Suprapubic skin (tissue), 4 donors: ENCODE data around the gene HCN2. TPM values are rescaled to one million over a fixed set of nuclear protein-coding genes. Genes with fewer than 3 reads are reported as not detected.

Experiments
- DNase-seq, 2 donors: peaks; one replicate each; pipeline ENCODE4 v3.0.0-alpha.2; 2019; ENCODE audit warnings: low spot score in 2 of 2
- H3K27ac ChIP-seq: fragments of 200-600 bp; sonication (generic); one replicate; pipeline ENCODE4 v1.5.1; 2019
- H3K27me3 ChIP-seq: fragments of 200-600 bp; sonication (generic); one replicate; pipeline ENCODE4 v1.5.1; 2019
- H3K36me3 ChIP-seq: fragments of 200-600 bp; sonication (generic); one replicate; pipeline ENCODE4 v1.5.1; 2019
- H3K4me1 ChIP-seq: fragments of 200-600 bp; sonication (generic); one replicate; pipeline ENCODE4 v1.5.1; 2019
- H3K4me3 ChIP-seq: fragments of 200-600 bp; sonication (generic); one replicate; pipeline ENCODE4 v1.5.1; 2019; ENCODE audit warnings: mild to moderate bottlenecking
- H3K9me3 ChIP-seq: fragments of 200-600 bp; sonication (generic); one replicate; pipeline ENCODE4 v1.5.1; 2019
- EP300 ChIP-seq: sonication (generic); formaldehyde crosslinking; IDR thresholded peaks from one replicate; pipeline ENCODE4 v1.6.1; 2017; ENCODE audit warnings: antibody characterized with exemption
- POLR2A ChIP-seq, 2 donors: fragments of 450-650 bp; IDR thresholded peaks; one replicate each; pipeline ENCODE4 v1.6.1; 2017; ENCODE audit warnings: antibody characterized with exemption in 2 of 2, mild to moderate bottlenecking in 2 of 2, moderate library complexity in 2 of 2
- POLR2AphosphoS5 ChIP-seq, 3 donors: sonication (generic); formaldehyde crosslinking; IDR thresholded peaks; one replicate each; pipeline ENCODE4 v1.6.1; 2017; ENCODE audit warnings: antibody characterized with exemption in 3 of 3
- WGBS: methylation state at CpG from one replicate; pipeline ENCODE4 v1.1.5; 2018; 5-methylcytosine and 5-hydroxymethylcytosine counted together
- total RNA-seq, 4 donors: library from RNA; depleted of rRNA; stranded (reverse); fragments of >200 nt; gene quantifications; one replicate each; pipeline ENCODE4 v1.1.0, GENCODE V29; 2016
- TF ChIP-seq, protein P1 (sequence below), 2 donors: fragments of 200-600 bp in 1 of 2; fragments of 450-650 bp in 1 of 2; sonication (generic) in 1 of 2; IDR thresholded peaks; one replicate each; pipeline ENCODE4 v1.5.1; 2016 to 2019; ENCODE audit warnings: antibody characterized with exemption in 2 of 2, mild to moderate bottlenecking in 1 of 2, moderate library complexity in 1 of 2

HCN2 gene
- total RNA-seq, 4 donors from 2014 or later = 0.11 to 1.7 (median 0.81) TPM

DNA sequence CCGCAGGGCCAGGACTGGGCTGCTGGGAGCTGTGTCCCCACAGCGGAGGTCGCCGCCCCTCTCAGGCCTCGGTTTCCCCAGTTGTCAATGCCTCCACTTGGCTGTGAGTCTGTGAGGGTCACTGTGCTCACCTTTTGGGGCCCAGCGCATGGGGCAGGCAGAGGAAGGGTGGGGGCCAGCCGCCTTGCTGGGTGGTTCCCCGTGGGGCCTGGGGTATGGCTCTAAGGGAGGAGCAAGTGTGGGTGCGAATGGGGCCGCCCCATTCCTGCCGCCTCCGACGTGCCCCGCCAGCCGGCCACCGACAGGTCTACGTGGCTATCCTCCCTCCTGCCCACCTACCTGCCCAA, 49.2 kb downstream of the HCN2 start:
- TF ChIP-seq EP300 (no peak), POLR2A (IDR thresholded peaks at IDR 0.05) (no peak), POLR2AphosphoS5 (IDR thresholded peaks at IDR 0.05) (no peak)
- TF ChIP-seq, protein P1, sequence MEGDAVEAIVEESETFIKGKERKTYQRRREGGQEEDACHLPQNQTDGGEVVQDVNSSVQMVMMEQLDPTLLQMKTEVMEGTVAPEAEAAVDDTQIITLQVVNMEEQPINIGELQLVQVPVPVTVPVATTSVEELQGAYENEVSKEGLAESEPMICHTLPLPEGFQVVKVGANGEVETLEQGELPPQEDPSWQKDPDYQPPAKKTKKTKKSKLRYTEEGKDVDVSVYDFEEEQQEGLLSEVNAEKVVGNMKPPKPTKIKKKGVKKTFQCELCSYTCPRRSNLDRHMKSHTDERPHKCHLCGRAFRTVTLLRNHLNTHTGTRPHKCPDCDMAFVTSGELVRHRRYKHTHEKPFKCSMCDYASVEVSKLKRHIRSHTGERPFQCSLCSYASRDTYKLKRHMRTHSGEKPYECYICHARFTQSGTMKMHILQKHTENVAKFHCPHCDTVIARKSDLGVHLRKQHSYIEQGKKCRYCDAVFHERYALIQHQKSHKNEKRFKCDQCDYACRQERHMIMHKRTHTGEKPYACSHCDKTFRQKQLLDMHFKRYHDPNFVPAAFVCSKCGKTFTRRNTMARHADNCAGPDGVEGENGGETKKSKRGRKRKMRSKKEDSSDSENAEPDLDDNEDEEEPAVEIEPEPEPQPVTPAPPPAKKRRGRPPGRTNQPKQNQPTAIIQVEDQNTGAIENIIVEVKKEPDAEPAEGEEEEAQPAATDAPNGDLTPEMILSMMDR (IDR thresholded peaks at IDR 0.05) = no peak
- no peak for DNase-seq
- H3K4me3 ChIP-seq = peak overlapping the region; percentile 51
- H3K27me3 ChIP-seq = no peaks in the 10 kb centered on the region
- H3K27ac ChIP-seq = no peak overlapping the region
- peaks cover 17% of the 10 kb centered on the region for H3K4me1 ChIP-seq
- H3K36me3 ChIP-seq = no peaks in the 10 kb centered on the region
- WGBS = 75% methylated on average over 4 of the region's 17 CpGs
- H3K9me3 ChIP-seq = no peaks in the 10 kb centered on the region

- peak; percentile 95 to 98 for DNase-seq
- peaks cover 2% of the 10 kb centered on the region for H3K36me3 ChIP-seq
- peak within 1 kb of the TSS; percentile 51 for H3K4me3 ChIP-seq
- no peaks in the 10 kb centered on the region for H3K9me3 ChIP-seq
- 5% methylated on average over 51 of the region's 109 CpGs for WGBS
- H3K27ac ChIP-seq = no peak within 1 kb of the TSS
- H3K27me3 ChIP-seq = no peaks in the 10 kb centered on the region
- TF ChIP-seq, protein P1 (IDR thresholded peaks at IDR 0.05) = peak in 1 of 2 donors; percentile 9
- TF ChIP-seq POLR2AphosphoS5 (IDR thresholded peaks at IDR 0.05) = no peak
- H3K4me1 ChIP-seq = peaks cover 11% of the 10 kb centered on the region
Observed at GRCh38 chr19:639253-640160, 49.8 kb downstream of the HCN2 start, which contains the start of gene FGF22. Gene FGF22 (plus strand): TSS chr19:639879. CDS start chr19:639926, 47 bp downstream.

DNA sequence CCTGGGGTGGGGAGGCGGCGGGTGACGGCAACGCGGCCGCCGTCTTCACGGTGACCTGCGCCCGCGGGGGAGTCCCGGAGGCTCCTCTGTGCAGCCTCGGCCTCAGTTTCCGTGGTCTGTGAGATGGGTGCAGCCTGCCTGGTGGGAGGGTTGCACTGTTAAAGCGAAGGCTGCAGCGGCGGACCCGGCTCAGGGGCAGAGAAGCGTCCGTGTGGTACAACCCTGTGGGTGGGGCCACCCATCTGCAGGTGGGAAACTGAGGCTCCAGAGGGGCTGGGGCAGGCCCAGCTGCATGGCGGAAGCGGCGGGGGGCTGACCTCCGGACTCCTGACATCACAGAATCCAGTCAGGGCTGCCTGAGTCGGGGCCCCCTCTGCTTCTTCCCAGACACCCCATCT, 50.5 kb downstream of the HCN2 start:
- no peak for DNase-seq
- TF ChIP-seq EP300 (no peak), POLR2A (IDR thresholded peaks at IDR 0.05) (no peak), POLR2AphosphoS5 (IDR thresholded peaks at IDR 0.05) (no peak)
- TF ChIP-seq, protein P1 (IDR thresholded peaks at IDR 0.05) = no peak
- Histone ChIP-seq H3K4me3 (peak overlapping the region; percentile 51), H3K36me3 (peaks cover 9% of the 10 kb centered on the region), H3K27ac (no peak overlapping the region), H3K27me3 (no peaks in the 10 kb centered on the region), H3K4me1 (peaks cover 11% of the 10 kb centered on the region), H3K9me3 (no peaks in the 10 kb centered on the region)
- 100% methylated on average over 1 of the region's 25 CpGs for WGBS

DNA sequence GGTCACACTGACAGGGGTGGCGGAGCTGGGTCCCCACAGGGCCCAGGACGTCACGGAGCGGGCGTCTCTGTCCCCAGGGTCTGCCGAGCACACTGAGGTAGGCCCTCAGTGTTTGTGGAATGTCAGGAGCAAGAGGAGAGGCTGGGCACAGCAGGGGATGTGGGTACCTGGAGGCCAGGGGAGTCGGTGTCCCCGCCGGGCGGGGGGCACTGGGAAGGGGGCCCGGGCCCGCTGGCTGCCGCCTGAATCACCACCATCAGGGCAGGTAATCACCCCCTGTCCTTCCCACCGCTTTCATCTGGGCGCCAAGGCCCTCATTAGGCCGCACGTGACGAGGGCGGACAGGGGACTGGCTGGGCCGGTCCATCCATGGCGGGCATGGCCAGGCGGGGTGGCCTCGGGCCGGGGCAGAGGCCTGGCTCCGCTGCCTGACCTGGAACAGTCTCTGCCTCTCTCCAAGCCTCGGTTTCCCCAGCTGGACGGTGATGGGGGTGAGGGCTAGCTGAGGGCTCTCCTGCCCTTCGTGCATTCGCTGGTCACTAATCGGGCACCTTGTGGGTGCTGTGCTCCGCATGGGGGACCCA, 51.0 kb downstream of the HCN2 start:
- H3K27me3 ChIP-seq = no peaks in the 10 kb centered on the region
- no peak overlapping the region for H3K27ac ChIP-seq
- no peak for DNase-seq
- peaks cover 11% of the 10 kb centered on the region for H3K4me1 ChIP-seq
- no peaks in the 10 kb centered on the region for H3K9me3 ChIP-seq
- H3K36me3 ChIP-seq = peaks cover 14% of the 10 kb centered on the region
- 92% methylated on average over 19 of the region's 31 CpGs for WGBS
- no peak for TF ChIP-seq POLR2A (IDR thresholded peaks at IDR 0.05)
- no peak for TF ChIP-seq EP300
- no peak for TF ChIP-seq POLR2AphosphoS5 (IDR thresholded peaks at IDR 0.05)
- TF ChIP-seq, protein P1 (IDR thresholded peaks at IDR 0.05) = no peak
- H3K4me3 ChIP-seq = no peak overlapping the region

- no peaks in the 10 kb centered on the region for H3K9me3 ChIP-seq
- no peaks in the 10 kb centered on the region for H3K27me3 ChIP-seq
- H3K36me3 ChIP-seq = peaks cover 24% of the 10 kb centered on the region
- H3K27ac ChIP-seq = no peak overlapping the region
- H3K4me1 ChIP-seq = peaks cover 11% of the 10 kb centered on the region
- TF ChIP-seq, protein P1 (IDR thresholded peaks at IDR 0.05) = no peak
- TF ChIP-seq POLR2AphosphoS5 (IDR thresholded peaks at IDR 0.05) (no peak), EP300 (no peak), POLR2A (IDR thresholded peaks at IDR 0.05) (no peak)
- no peak overlapping the region for H3K4me3 ChIP-seq
- no peak for DNase-seq
- 52% methylated on average over 13 of the region's 17 CpGs for WGBS
Observed at GRCh38 chr19:641702-642101, 52.0 kb downstream of the HCN2 start.
